Mucosa of rectum (tissue), 2 donors: Measurements from ENCODE around the gene CAT.
A peak's percentile ranks its signal among the peaks of the same experiment; 100 is the strongest.

Source experiments
- H3K27ac ChIP-seq, 2 donors: one replicate each; pipeline ENCODE4 v1.7.0; 2013; ENCODE audit warnings: inconsistent platforms in 2 of 2, low read depth in 2 of 2, low read length in 2 of 2
- H3K27me3 ChIP-seq, 2 donors: one replicate each; pipeline ENCODE4 v1.7.0; 2013; ENCODE audit warnings: low read length in 2 of 2; ENCODE audit not compliant: control insufficient read depth in 2 of 2, insufficient read depth in 2 of 2
- H3K36me3 ChIP-seq, 2 donors: one replicate each; pipeline ENCODE4 v1.7.0; 2013; ENCODE audit warnings: low read length in 2 of 2; ENCODE audit not compliant: control insufficient read depth in 2 of 2, insufficient read depth in 2 of 2
- H3K4me1 ChIP-seq, 2 donors: one replicate each; pipeline ENCODE4 v1.7.0; 2013; ENCODE audit warnings: low read length in 2 of 2, mild to moderate bottlenecking in 1 of 2; ENCODE audit not compliant: control insufficient read depth in 2 of 2, insufficient read depth in 2 of 2
- H3K4me3 ChIP-seq, 2 donors: one replicate each; pipeline ENCODE4 v1.7.0; 2013; ENCODE audit warnings: low read length in 2 of 2
- H3K9ac ChIP-seq, 2 donors: one replicate each; pipeline ENCODE4 v1.7.0; 2013; ENCODE audit warnings: low read length in 2 of 2, low read depth in 1 of 2, mild to moderate bottlenecking in 1 of 2
- H3K9me3 ChIP-seq, 2 donors: one replicate each; pipeline ENCODE4 v1.7.0; 2013; ENCODE audit warnings: low read length in 2 of 2; ENCODE audit not compliant: control insufficient read depth in 2 of 2
- donor health status: healthy.
- donor health status: Normal muscosa, but diverticular disease.

CAT gene

DNA sequence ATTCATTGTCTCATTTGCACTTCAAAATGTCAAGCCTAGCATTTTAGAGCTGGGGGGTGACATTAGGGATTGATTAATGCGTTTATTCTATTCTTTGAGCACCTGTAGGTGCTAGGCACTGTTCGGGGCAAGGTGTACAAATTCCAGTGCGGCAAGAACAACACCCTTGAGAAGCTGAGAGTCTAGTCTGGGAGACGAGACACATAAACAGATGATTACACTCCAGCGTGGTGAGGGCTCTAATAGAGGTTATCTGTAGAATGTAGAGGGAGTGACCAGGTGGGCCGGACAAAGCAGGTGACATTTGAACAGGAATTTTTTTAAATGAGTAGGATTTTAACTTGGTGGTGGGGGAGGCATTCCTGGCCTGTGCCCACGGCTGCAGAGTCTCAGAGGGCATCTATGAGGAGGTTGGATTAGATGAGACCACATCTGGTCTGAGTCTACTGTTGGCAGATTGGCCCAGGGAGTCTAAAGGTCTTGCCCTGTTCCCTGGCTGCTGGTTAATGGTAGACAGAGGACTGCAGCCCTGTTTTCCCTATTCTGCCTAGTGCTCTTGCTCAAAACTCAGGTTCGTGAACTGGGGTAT lies 970 bp downstream of the CAT start:
- Histone ChIP-seq H3K9ac (peak overlapping the region; percentile 70 to 85), H3K4me1 (peaks cover 10 to 11% of the 10 kb centered on the region in 2 donors)

GRCh38 chr11:34441814-34442213 lies 3.1 kb downstream of the CAT start:
- Histone ChIP-seq H3K4me3 (no peak overlapping the region), H3K4me1 (peaks cover 10 to 11% of the 10 kb centered on the region in 2 donors), H3K9me3 (no peaks in the 10 kb centered on the region), H3K27me3 (no peaks in the 10 kb centered on the region), H3K36me3 (peaks cover 0 to 2% of the 10 kb centered on the region in 2 donors), H3K27ac (no peak overlapping the region), H3K9ac (no peak overlapping the region)

More for the DNA sequence above, 970 bp downstream of the CAT start:
- Histone ChIP-seq H3K36me3 (peaks cover 0 to 2% of the 10 kb centered on the region in 2 donors), H3K27ac (peak overlapping the region; percentile 94), H3K9me3 (no peaks in the 10 kb centered on the region), H3K27me3 (no peaks in the 10 kb centered on the region), H3K4me3 (peak overlapping the region; percentile 83 to 97)

DNA sequence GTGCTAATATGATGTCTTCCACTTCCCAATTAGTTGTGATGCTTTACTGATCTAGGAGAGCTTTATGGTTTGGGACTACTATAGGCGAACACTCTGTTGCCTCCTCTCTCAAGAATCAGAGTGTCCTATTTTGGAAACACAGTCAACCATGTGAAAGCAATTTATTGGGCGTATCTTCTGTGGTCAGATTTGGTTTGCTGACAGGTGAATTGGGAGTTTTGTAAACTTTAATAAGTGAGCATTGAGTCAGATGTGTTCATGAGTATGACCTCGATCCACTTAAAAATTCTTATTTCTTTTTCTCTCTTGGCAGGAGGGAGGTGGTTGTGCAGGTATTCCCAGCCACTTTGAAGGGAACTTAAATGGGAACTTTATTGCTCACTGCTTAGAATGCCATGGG lies 4.4 kb downstream of the CAT start:
- Histone ChIP-seq H3K27ac (no peak overlapping the region), H3K27me3 (no peaks in the 10 kb centered on the region), H3K4me1 (peaks cover 10 to 11% of the 10 kb centered on the region in 2 donors), H3K36me3 (peaks cover 0 to 2% of the 10 kb centered on the region in 2 donors), H3K4me3 (no peak overlapping the region), H3K9ac (no peak overlapping the region), H3K9me3 (no peaks in the 10 kb centered on the region)

GRCh38 chr11:34444428-34444827 lies 5.7 kb downstream of the CAT start:
- H3K9me3 ChIP-seq = no peaks in the 10 kb centered on the region
- H3K4me3 ChIP-seq = no peak overlapping the region
- no peak overlapping the region for H3K9ac ChIP-seq
- H3K4me1 ChIP-seq = peaks cover 7 to 9% of the 10 kb centered on the region in 2 donors
- no peak overlapping the region for H3K27ac ChIP-seq
- no peaks in the 10 kb centered on the region for H3K27me3 ChIP-seq
- H3K36me3 ChIP-seq = peaks cover 0 to 2% of the 10 kb centered on the region in 2 donors

GRCh38 chr11:34445956-34446355 lies 7.2 kb downstream of the CAT start:
- Histone ChIP-seq H3K4me3 (no peak overlapping the region), H3K9me3 (no peaks in the 10 kb centered on the region), H3K9ac (no peak overlapping the region), H3K36me3 (peaks cover 13 to 15% of the 10 kb centered on the region in 2 donors), H3K4me1 (no peaks in the 10 kb centered on the region), H3K27ac (no peak overlapping the region), H3K27me3 (no peaks in the 10 kb centered on the region)

GRCh38 chr11:34446386-34446785 lies 7.7 kb downstream of the CAT start:
- H3K27ac ChIP-seq = no peak overlapping the region
- H3K4me1 ChIP-seq = no peaks in the 10 kb centered on the region

GRCh38 chr11:34447044-34447443 lies 8.3 kb downstream of the CAT start:
- Histone ChIP-seq H3K9ac (no peak overlapping the region), H3K27ac (no peak overlapping the region), H3K36me3 (peaks cover 22% of the 10 kb centered on the region in 2 donors), H3K4me1 (no peaks in the 10 kb centered on the region), H3K27me3 (no peaks in the 10 kb centered on the region), H3K9me3 (no peaks in the 10 kb centered on the region), H3K4me3 (no peak overlapping the region)

More at GRCh38 chr11:34446386-34446785, 7.7 kb downstream of the CAT start:
- Histone ChIP-seq H3K4me3 (no peak overlapping the region), H3K27me3 (no peaks in the 10 kb centered on the region), H3K9ac (no peak overlapping the region), H3K9me3 (no peaks in the 10 kb centered on the region), H3K36me3 (peaks cover 18 to 19% of the 10 kb centered on the region in 2 donors)

DNA sequence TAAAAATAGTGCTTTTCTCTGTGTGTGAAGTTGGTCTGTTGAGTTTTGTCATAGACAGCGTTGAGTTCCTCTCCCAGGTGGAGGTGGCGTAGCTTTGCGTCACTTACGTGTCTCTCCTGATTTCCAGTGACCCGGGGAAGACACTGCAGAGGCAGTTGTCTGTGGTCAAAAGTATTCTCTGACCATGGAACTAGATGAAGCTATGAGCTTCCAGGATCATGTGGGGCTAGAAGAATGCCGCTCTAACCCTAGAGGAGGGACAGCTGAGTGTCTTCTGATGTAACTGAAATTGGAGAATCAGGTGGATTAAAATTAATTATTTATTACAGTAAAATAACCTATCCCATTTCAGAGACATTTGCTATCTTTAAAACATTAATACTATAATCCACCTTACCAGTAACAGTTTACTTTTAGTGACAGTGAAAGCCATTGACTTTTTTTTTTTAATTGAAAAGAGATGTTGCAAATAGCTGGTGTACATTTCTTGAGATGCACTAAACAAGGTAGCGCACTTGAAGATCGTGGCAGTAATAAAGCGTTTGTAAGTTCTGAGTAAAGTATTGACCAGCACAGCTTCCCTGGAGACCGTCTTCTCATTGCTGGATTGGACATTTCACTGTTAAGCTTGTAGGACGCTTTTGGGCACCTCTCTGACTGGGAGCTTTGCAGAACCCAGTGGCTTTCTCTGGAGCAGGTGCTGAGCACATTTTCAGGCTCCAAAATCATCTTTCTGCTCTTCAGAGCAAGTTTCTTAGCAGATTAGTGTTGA lies 9.7 kb downstream of the CAT start:
- no peak overlapping the region for H3K27ac ChIP-seq
- no peak overlapping the region for H3K4me3 ChIP-seq
- H3K27me3 ChIP-seq = no peaks in the 10 kb centered on the region
- no peaks in the 10 kb centered on the region for H3K9me3 ChIP-seq
- H3K4me1 ChIP-seq = no peaks in the 10 kb centered on the region
- no peak overlapping the region for H3K9ac ChIP-seq
- peaks cover 29 to 35% of the 10 kb centered on the region in 2 donors for H3K36me3 ChIP-seq

GRCh38 chr11:34449013-34449412 lies 10.3 kb downstream of the CAT start:
- H3K4me1 ChIP-seq = no peaks in the 10 kb centered on the region
- H3K9ac ChIP-seq = no peak overlapping the region
- H3K27me3 ChIP-seq = no peaks in the 10 kb centered on the region
- no peaks in the 10 kb centered on the region for H3K9me3 ChIP-seq
- no peak overlapping the region for H3K4me3 ChIP-seq
- H3K27ac ChIP-seq = no peak overlapping the region
- peaks cover 34 to 41% of the 10 kb centered on the region in 2 donors for H3K36me3 ChIP-seq

GRCh38 chr11:34451053-34451452 lies 12.3 kb downstream of the CAT start:
- no peaks in the 10 kb centered on the region for H3K27me3 ChIP-seq
- H3K4me1 ChIP-seq = no peaks in the 10 kb centered on the region
- H3K27ac ChIP-seq = no peak overlapping the region
- no peaks in the 10 kb centered on the region for H3K9me3 ChIP-seq
- H3K36me3 ChIP-seq = peaks cover 50 to 55% of the 10 kb centered on the region in 2 donors
- H3K9ac ChIP-seq = no peak overlapping the region
- no peak overlapping the region for H3K4me3 ChIP-seq
